HepG2 (cell line): Measurements from ENCODE around the gene ZNF33B. TPM values are rescaled to one million over a fixed set of nuclear protein-coding genes. Genes with fewer than 3 reads are reported as not detected.

ENCODE experiments used
- ARID2 ChIP-seq: sonication (generic); formaldehyde crosslinking; IDR thresholded peaks from 2 replicates; pipeline ENCODE4 v1.8.1; 2022; ENCODE audit warnings: mild to moderate bottlenecking, missing genetic modification reagents, borderline replicate concordance
- ATF7-NPFF ChIP-seq: sonication (generic); formaldehyde crosslinking; IDR thresholded peaks from 2 replicates; pipeline ENCODE4 v1.8.1; 2023; ENCODE audit warnings: mild to moderate bottlenecking, low read depth, missing genetic modification reagents, moderate library complexity
- DNMT1 ChIP-seq: sonication (generic); formaldehyde crosslinking; IDR thresholded peaks from 2 replicates; pipeline ENCODE4 v1.5.1; 2020; ENCODE audit warnings: mild to moderate bottlenecking, missing genetic modification reagents
- GABPA ChIP-seq, 2 experiments: IDR thresholded peaks; 2 replicates each; pipeline ENCODE4 v1.6.1; 2011 to 2016; ENCODE audit warnings: low read depth in 2 of 2, low read length in 1 of 2, missing biosample characterization in 1 of 2, missing genetic modification characterization in 1 of 2
- MATR3 ChIP-seq: sonication (generic); formaldehyde crosslinking; IDR thresholded peaks from 2 replicates; pipeline ENCODE4 v1.4.0; 2020; ENCODE audit warnings: missing genetic modification reagents
- POGZ ChIP-seq: sonication (generic); formaldehyde crosslinking; IDR thresholded peaks from 2 replicates; pipeline ENCODE4 v1.4.0; 2020; ENCODE audit warnings: mild to moderate bottlenecking, missing genetic modification reagents
- POLR2AphosphoS5 ChIP-seq: IDR thresholded peaks from 2 replicates; pipeline ENCODE4 v1.6.1; 2012; ENCODE audit warnings: low read depth, low read length
- RFXAP ChIP-seq: sonication (generic); formaldehyde crosslinking; IDR thresholded peaks from 2 replicates; pipeline ENCODE4 v1.4.0; 2020; ENCODE audit warnings: missing genetic modification reagents, borderline replicate concordance
- SIN3A ChIP-seq: IDR thresholded peaks from 2 replicates; pipeline ENCODE4 v1.6.1; 2011; ENCODE audit warnings: low read depth, mild to moderate bottlenecking, control low read depth, low read length, borderline replicate concordance
- SSRP1 ChIP-seq: IDR thresholded peaks from 2 replicates; pipeline ENCODE4 v1.6.1; 2016; ENCODE audit warnings: control low read depth
- TAF15 ChIP-seq: fragments of 200-400 bp; formaldehyde crosslinking; IDR thresholded peaks from one replicate; pipeline ENCODE4 v1.6.1; 2018; ENCODE audit warnings: mild to moderate bottlenecking, low read depth, low read length; ENCODE audit not compliant: poor library complexity, severe bottlenecking
- ZBTB38 ChIP-seq: sonication (generic); formaldehyde crosslinking; IDR thresholded peaks from 2 replicates; pipeline ENCODE4 v1.5.1; 2020; ENCODE audit warnings: mild to moderate bottlenecking, missing genetic modification reagents
- ZFX ChIP-seq: sonication (generic); formaldehyde crosslinking; IDR thresholded peaks from 2 replicates; pipeline ENCODE4 v1.4.0; 2020; ENCODE audit warnings: mild to moderate bottlenecking, low read depth, missing genetic modification reagents, moderate library complexity
- ZNF143 ChIP-seq: sonication (generic); formaldehyde crosslinking; IDR thresholded peaks from 2 replicates; pipeline ENCODE4 v1.4.0; 2020; ENCODE audit warnings: missing genetic modification reagents
- ZNF567 ChIP-seq: sonication (generic); formaldehyde crosslinking; IDR thresholded peaks from 2 replicates; pipeline ENCODE4 v1.8.1; 2023; ENCODE audit warnings: mild to moderate bottlenecking, missing genetic modification reagents, borderline replicate concordance
- ZNF598 ChIP-seq: sonication (generic); formaldehyde crosslinking; IDR thresholded peaks from 2 replicates; pipeline ENCODE4 v1.5.1; 2020; ENCODE audit warnings: mild to moderate bottlenecking, missing genetic modification reagents, borderline replicate concordance
- ZNF703 ChIP-seq: sonication (generic); formaldehyde crosslinking; IDR thresholded peaks from 2 replicates; pipeline ENCODE4 v1.5.1; 2020; ENCODE audit warnings: missing genetic modification reagents, mild to moderate bottlenecking, moderate library complexity, borderline replicate concordance
- ZNF747 ChIP-seq: sonication (generic); formaldehyde crosslinking; IDR thresholded peaks from 2 replicates; pipeline ENCODE4 v1.8.1; 2023; ENCODE audit warnings: missing genetic modification reagents, mild to moderate bottlenecking, borderline replicate concordance
- ZSCAN20 ChIP-seq: sonication (generic); formaldehyde crosslinking; IDR thresholded peaks from 2 replicates; pipeline ENCODE4 v1.4.0; 2020; ENCODE audit warnings: missing genetic modification reagents, mild to moderate bottlenecking, borderline replicate concordance
- polyA plus RNA-seq, 8 experiments: library from polyadenylated mRNA; depleted of rRNA in 3 of 8; stranded (reverse) in 7 of 8; unstranded in 1 of 8; fragments of >200 nt; fragmentation: Illumina TruSeq in 4 of 8; extraction: Trizol in 4 of 8; gene quantifications; 2 replicates each; pipeline versions ENCODE4 v1.2.1 to v1.2.3, GENCODE V29; 2011 to 2016; ENCODE audit warnings: low read depth in 4 of 8, missing spikeins in 1 of 8, mixed read lengths in 1 of 8; ENCODE audit not compliant: insufficient read depth in 1 of 8
- total RNA-seq, 5 experiments: library from RNA; depleted of rRNA; stranded (reverse); fragments of >200 nt; fragmentation: Illumina TruSeq; extraction: Trizol; gene quantifications; 2 replicates each; pipeline ENCODE4 v1.2.3, GENCODE V29; 2016; ENCODE audit warnings: low read depth in 1 of 5
- TF ChIP-seq, protein P1 (sequence below): sonication (generic); formaldehyde crosslinking; IDR thresholded peaks from 2 replicates; pipeline ENCODE4 v1.5.0; 2020; ENCODE audit warnings: missing genetic modification reagents
- TF ChIP-seq, protein P2 (sequence below): sonication (generic); formaldehyde crosslinking; IDR thresholded peaks from 2 replicates; pipeline ENCODE4 v1.4.0; 2020; ENCODE audit warnings: mild to moderate bottlenecking, missing genetic modification reagents
- TF ChIP-seq, protein P3 (sequence below): sonication (generic); formaldehyde crosslinking; IDR thresholded peaks from 2 replicates; pipeline ENCODE4 v1.4.0; 2020; ENCODE audit warnings: low read depth, mild to moderate bottlenecking, missing genetic modification reagents

Gene ZNF33B
- total and polyA plus RNA-seq, 2 of the 13 experiments (the other 11 are each of a cell fraction or from before 2014, with no cell fraction given), result 18.4 to 23.5 TPM

DNA sequence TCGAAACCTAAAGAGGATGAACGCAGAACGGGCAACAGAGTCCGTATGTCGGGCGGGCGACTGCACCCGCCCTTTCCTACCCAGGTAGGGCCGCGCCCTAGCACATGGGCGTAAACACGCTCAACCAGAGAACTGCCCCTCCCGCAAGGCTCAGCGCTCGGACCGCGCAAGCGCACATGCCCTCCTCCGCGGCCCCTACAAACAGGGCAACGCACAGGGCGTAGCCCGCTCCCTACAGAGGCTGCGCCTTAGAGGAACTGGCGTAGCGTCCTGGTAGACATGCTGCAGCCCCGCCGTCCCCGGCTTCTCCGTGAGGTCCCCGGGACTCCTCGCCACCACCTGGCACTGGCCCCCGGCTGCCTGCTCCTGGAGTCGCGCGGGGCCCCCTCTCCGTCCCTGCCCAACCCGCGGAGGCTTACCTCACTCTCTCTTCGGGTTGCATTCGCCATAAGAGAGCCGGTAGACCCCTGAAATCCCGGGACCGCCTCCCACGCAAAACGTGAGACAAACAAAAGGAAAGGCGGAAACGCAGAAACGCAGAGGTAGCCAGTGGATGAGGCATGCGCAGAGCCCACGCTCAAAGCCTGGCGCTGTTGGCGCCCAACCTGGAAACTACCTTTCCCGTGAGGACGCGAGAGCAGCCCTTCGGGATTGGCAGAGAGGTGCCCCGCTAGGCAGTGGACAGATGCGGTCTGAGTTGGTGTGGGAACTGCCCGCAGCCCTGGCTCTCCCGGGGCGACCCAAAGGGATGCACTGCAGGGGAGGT is at the start of gene ZNF33B (continued):
- TF ChIP-seq TAF15 (no peak), ZNF747 (CRISPR knock-in tag) (peak; percentile 90), ZFX (CRISPR knock-in tag) (peak; percentile 85), SIN3A (peak; percentile 70; the same call in 1 of the 2 replicates), SSRP1 (CRISPR knock-in tag) (0 out of 2 replicates have a peak, but pooled peaks have one; percentile 3), DNMT1 (CRISPR knock-in tag) (no peak), POGZ (CRISPR knock-in tag) (peak; percentile 74), GABPA (IDR thresholded peaks at IDR 0.05; ENCODE audit: low read depth, low read length) (no peak), GABPA (CRISPR knock-in tag; IDR thresholded peaks at IDR 0.05; ENCODE audit: low read depth) (peak; percentile 41; the same call in 1 of the 2 replicates), ZNF703 (CRISPR knock-in tag) (no peak; the same call in 1 of the 2 replicates), ATF7-NPFF (peak; percentile 61; the same call in 1 of the 2 replicates), RFXAP (CRISPR knock-in tag) (peak; percentile 50; the same call in 1 of the 2 replicates), ZBTB38 (CRISPR knock-in tag) (peak; percentile 57; the same call in 1 of the 2 replicates), POLR2AphosphoS5 (peak; percentile 83), ZNF598 (CRISPR knock-in tag) (0 out of 2 replicates have a peak, but pooled peaks have one; percentile 14), ARID2 (CRISPR knock-in tag) (peak; percentile 66; the same call in 1 of the 2 replicates), ZNF567 (CRISPR knock-in tag) (peak; percentile 73; the same call in 1 of the 2 replicates), ZNF143 (peak; percentile 91), ZSCAN20 (CRISPR knock-in tag) (no peak), MATR3 (CRISPR knock-in tag) (no peak)
- TF ChIP-seq, protein P1, sequence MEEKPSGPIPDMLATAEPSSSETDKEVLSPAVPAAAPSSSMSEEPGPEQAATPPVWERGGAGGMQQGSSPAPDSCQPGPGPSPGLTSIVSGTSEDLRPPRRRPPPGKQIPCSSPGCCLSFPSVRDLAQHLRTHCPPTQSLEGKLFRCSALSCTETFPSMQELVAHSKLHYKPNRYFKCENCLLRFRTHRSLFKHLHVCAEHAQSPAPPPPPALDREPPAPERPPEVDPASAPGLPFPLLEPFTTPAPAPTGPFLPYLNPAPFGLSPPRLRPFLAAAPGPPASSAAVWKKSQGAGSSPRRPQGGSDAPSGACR (CRISPR knock-in tag), result peak; percentile 53; the same call in 1 of the 2 replicates
- TF ChIP-seq, protein P2, sequence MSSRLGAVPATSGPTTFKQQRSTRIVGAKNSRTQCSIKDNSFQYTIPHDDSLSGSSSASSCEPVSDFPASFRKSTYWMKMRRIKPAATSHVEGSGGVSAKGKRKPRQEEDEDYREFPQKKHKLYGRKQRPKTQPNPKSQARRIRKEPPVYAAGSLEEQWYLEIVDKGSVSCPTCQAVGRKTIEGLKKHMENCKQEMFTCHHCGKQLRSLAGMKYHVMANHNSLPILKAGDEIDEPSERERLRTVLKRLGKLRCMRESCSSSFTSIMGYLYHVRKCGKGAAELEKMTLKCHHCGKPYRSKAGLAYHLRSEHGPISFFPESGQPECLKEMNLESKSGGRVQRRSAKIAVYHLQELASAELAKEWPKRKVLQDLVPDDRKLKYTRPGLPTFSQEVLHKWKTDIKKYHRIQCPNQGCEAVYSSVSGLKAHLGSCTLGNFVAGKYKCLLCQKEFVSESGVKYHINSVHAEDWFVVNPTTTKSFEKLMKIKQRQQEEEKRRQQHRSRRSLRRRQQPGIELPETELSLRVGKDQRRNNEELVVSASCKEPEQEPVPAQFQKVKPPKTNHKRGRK (CRISPR knock-in tag), result 0 out of 2 replicates have a peak, but pooled peaks have one; percentile 39
- TF ChIP-seq, protein P3, sequence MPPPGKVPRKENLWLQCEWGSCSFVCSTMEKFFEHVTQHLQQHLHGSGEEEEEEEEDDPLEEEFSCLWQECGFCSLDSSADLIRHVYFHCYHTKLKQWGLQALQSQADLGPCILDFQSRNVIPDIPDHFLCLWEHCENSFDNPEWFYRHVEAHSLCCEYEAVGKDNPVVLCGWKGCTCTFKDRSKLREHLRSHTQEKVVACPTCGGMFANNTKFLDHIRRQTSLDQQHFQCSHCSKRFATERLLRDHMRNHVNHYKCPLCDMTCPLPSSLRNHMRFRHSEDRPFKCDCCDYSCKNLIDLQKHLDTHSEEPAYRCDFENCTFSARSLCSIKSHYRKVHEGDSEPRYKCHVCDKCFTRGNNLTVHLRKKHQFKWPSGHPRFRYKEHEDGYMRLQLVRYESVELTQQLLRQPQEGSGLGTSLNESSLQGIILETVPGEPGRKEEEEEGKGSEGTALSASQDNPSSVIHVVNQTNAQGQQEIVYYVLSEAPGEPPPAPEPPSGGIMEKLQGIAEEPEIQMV (CRISPR knock-in tag), result 0 out of 2 replicates have a peak, but pooled peaks have one; percentile 15
